ENCODE measurements around the gene FDCSP.
"Not testable (repeated sequence)": the region's sequence is repeated elsewhere in the genome, so short reads cannot be mapped to it uniquely, and the experiment has no call there.

FDCSP gene

DNA sequence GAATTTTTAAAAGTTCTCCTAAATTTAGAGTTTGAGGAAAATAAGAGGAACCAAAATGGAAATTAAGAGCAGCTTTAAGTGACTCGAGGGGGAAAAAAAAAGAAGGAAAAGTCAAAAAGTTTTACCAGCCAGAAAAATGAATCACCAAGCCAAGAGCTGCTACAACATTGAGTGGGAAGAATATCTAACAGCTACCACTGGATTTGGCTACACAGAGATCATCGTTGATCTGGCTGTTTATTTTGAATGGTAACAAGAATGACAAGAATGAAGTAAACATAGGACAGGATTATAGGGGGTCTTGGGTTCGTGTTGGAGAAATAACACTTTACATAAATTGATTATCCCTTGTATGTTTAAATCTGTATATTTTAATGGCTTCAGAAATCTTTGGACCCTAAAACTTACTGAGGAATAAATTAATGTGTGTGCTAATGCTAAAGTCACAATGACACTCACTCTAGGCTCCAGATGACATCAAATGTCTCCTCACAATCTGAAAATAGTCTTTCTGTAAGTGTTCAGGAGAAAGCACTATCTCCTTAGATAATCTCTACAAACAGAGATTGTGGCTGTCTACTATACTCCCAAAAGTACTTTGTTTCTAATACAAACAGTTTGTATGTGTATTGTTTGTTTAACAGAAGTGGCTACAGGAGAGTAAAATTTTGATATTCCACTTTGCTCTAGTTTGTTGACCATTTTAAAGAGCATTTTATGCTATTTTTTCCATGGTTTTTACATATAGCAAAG is 13.4 kb downstream of the FDCSP start:
- no peak for DNase-seq

DNA sequence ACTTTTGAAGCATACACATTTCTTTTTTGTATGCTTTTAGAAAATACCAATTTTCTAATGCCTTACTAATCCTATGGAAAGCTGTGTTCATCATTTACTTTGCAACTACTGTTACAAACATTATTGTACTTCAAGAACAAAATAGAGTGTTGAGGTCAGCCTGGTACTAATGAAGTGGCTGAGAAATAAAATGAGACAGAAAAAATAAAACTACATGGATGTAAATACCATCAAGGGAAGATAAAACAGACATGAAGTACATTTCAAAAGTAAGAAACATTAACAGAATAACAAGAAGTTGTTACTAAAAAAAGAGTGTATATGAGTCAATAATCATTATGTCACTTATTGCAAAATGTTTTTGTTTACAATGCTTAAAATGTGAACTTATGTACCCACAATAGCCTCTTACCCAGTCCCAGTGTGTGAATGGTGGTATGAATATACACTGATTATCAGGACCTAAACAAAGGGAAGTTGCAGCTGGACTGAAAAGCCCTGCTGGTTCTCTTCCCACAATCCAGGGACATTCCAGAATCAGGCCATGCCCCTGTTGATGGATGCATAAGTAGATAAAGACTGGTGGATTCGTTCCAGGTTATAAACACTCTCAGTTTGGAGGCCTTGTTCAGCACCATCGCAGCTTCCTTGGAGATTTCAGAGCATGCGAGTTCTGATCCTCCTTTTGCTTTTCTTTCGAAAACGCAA is 14.1 kb downstream of the FDCSP start:
- ATAC-seq (no peak), DNase-seq (no peak)

More for the DNA sequence above, 13.4 kb downstream of the FDCSP start:
- no peak for ATAC-seq

DNA sequence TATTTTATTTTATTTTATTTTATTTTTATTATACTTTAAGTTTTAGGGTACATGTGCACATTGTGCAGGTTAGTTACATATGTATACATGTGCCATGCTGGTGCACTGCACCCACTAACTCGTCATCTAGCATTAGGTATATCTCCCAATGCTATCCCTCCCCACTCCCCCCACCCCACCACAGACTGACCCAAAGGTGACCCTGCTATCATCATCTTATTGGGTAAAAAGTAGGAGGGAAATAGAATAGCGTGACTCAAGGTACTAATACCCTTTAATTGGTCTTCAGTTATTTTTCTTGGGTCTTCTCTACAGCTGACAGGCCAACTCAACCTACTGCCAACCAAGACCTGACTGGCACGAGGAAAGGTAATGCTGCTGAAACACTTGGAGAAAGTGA is 16.4 kb downstream of the FDCSP start, which contains the start of gene CSN3:
TSS of gene CSN3 (plus strand) at position 301 of the 400 bp plus-strand sequence. CDS start 2,223 bp downstream, outside the sequence.
- not testable (repeated sequence) for ATAC-seq

DNA sequence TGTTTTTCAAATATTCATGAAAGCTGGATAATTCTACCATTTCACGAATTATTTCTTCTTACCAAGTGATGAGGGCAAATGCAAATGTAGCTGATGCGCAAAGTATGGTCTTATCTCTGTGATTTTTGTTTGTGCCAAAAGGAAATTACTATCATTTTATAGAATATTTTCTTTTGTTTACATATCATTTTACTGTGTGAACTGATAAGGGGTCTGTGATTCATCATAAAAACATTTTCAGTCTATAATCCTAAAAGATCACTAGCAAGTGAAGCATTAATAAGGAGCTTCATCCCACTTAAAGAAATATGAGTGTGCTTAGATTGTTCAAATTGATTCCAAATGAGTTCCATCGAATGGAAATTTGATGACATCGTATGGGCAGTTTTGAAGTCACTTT is 17.2 kb downstream of the FDCSP start:
- no peak for ATAC-seq
- no peak for DNase-seq

More for the DNA sequence above, 16.4 kb downstream of the FDCSP start, which contains the start of gene CSN3:
- DNase-seq: not testable (repeated sequence)

DNA sequence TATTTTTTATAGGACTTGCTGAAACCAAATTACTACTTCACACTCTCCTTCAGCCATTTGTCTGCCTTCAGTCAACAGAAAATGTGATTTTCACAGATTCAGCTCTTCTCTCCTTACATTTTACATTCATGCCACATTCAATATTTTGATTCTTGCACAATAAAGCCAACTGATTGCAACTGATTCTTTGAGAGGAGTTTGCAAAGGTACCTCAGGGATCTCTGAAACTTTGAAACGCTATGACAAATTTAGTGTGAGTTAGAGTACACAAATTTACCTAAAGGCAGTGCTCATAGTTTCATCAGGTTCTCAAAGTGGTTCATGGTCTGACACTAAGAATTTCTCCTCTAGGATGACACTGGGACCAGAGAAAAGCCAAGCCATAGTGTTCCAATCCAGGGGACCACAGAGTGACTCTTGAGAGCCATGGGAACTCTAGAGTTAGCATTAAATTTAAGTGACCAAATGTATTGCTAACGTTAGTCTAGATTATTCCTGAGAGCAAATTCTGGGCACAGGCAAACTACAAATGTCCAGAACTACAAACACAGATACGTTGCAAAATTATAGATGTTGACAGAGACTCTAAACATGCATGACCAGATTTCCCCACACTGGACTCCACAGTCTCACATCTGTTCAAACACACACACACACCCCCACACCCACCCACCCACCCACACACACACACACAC is 25.5 kb downstream of the FDCSP start:
- no peak for ATAC-seq
- DNase-seq: no peak

DNA sequence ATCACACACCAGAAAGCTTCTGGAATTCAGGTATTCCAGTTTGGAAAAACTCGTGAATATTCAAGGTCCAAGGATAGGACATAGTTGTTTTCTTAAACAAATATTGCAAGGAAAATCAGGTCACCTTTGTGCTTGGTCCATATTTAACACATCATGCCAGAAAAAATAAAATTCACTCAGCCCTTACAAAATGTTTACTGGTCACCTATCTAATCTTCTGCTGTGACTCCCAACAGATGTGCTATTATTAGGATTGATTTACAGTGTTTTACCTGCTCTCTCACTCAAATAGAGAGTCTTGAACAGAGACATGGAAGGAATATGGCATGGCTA is 26.0 kb downstream of the FDCSP start:
- ATAC-seq (no peak), DNase-seq (no peak)

DNA sequence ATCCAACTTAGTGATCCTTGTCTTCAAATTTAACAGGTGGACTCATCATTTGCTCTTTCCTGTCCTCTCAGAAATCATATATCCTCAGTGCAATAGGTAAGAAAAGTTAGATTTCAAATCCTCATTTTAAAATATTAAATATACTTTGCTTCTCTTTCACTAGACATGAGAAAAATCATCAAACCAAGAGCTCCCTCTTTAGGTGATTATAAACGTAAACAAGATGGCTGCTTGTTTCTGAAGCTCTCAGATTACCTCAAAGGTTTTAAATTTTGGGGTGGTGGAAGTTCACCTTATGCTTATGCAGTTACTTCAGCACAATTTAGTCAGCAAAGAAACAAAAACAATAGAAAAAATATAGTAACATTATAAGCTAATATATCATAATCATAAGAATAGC is 43.8 kb downstream of the FDCSP start:
- ATAC-seq (no peak), DNase-seq (no peak)

DNA sequence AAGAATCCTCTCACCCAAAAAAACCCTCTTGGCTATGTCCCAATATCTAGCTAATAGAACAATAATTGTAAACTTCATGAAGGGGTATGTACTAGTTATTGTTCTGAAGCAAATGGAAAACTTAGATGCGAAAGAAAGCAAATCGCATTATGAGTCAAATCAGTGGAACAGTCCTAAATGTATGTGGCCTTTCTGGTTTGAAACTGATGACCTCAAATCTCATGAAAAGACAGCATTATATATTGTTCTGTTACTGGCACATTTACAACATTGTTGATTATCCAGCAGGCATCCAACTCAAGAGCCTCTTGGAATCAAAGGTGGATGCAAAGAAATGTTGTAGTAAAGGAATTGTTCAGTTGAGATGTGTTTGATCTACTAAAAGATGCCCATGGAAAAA is 51.2 kb downstream of the FDCSP start:
- ATAC-seq (no peak), DNase-seq (no peak)

DNA sequence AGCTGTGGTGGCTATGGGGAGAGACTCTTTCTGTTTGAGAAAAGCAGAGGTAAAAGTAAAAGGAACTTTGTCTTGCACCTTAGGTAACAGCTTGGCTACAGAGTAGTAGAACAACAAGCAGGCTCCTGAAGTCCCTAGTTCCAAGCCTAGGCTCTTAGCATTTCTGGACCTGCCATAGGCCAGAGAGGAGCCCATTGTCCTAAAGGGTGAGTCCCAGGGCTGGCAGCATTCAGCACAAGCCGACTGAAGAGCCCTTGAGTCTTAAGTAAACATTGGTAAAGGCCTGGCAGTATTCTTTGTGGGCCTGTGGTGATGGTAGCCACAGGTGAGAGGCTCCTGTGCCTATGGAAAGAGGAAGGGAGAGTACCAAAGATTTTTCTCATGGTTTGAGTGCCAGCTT is 54.6 kb downstream of the FDCSP start:
- DNase-seq: no peak

More for the DNA sequence above, 54.6 kb downstream of the FDCSP start:
- no peak for ATAC-seq

All from stimulated activated naive CD8-positive, alpha-beta T cell treated with anti-CD3 and anti-CD28 coated beads, Interleukin-15, Interleukin-2, amounts not matched to agents 100 U/mL and 50 U/mL, for 24 hours (primary cell).